ENCODE results near the gene EEFSEC. TPM values are rescaled to one million over a fixed set of nuclear protein-coding genes. Genes with fewer than 3 reads are reported as not detected.

Gene EEFSEC
- total RNA-seq, 4 donors from 2014 or later: 25.1 to 43.5 (median 29.5) TPM

- peaks cover 0 to 3% (median 0%) of the 10 kb centered on the region in 3 donors for H3K36me3 ChIP-seq
- H3K9me3 ChIP-seq: no peaks in the 10 kb centered on the region
- no peak overlapping the region for H3K27ac ChIP-seq
- no peaks in the 10 kb centered on the region for H3K27me3 ChIP-seq
- TF ChIP-seq POLR2A (IDR thresholded peaks at IDR 0.05) (no peak), EP300 (IDR thresholded peaks at IDR 0.05) (no peak), CTCF (IDR thresholded peaks at IDR 0.05) (no peak)
- DNase-seq (ENCODE audit: low spot score in 2 of 2): no peak
- no peak overlapping the region for H3K4me3 ChIP-seq
- H3K4me1 ChIP-seq: no peaks in the 10 kb centered on the region
- WGBS, 2 donors: 69 to 71% methylated on average over 6 of the region's 6 CpGs
Measured at GRCh38 chr3:128327606-128328031, 174.3 kb downstream of the EEFSEC start.

- Histone ChIP-seq H3K4me3 (no peak overlapping the region), H3K27me3 (no peaks in the 10 kb centered on the region), H3K4me1 (no peaks in the 10 kb centered on the region), H3K9me3 (no peaks in the 10 kb centered on the region), H3K27ac (no peak overlapping the region), H3K36me3 (peaks cover 0 to 7% (median 0%) of the 10 kb centered on the region in 3 donors)
- DNase-seq (ENCODE audit: low spot score in 2 of 2): no peak
- TF ChIP-seq CTCF (IDR thresholded peaks at IDR 0.05) (no peak), EP300 (IDR thresholded peaks at IDR 0.05) (no peak), POLR2A (IDR thresholded peaks at IDR 0.05) (no peak)
- 90 to 92% methylated on average over 11 to 12 of the region's 12 CpGs for WGBS, 2 donors
Measured at GRCh38 chr3:128328546-128329458, 175.5 kb downstream of the EEFSEC start.

- no peak for DNase-seq (ENCODE audit: low spot score in 2 of 2)
- Histone ChIP-seq H3K9me3 (no peaks in the 10 kb centered on the region), H3K4me1 (no peaks in the 10 kb centered on the region), H3K27me3 (no peaks in the 10 kb centered on the region), H3K36me3 (peaks cover 0 to 12% (median 0%) of the 10 kb centered on the region in 3 donors), H3K4me3 (no peak overlapping the region), H3K27ac (no peak overlapping the region)
- 94 to 96% methylated on average over 5 to 6 of the region's 6 CpGs for WGBS, 2 donors
- no peak for TF ChIP-seq CTCF (IDR thresholded peaks at IDR 0.05)
Measured at GRCh38 chr3:128329491-128330213, 176.4 kb downstream of the EEFSEC start.

GRCh38 chr3:128330214-128330842 lies 177.0 kb downstream of the EEFSEC start:
- no peaks in the 10 kb centered on the region for H3K27me3 ChIP-seq
- 81 to 85% methylated on average over 13 of the region's 13 CpGs for WGBS, 2 donors
- no peak overlapping the region for H3K4me3 ChIP-seq
- H3K9me3 ChIP-seq: no peaks in the 10 kb centered on the region
- H3K27ac ChIP-seq: no peak overlapping the region
- no peaks in the 10 kb centered on the region for H3K4me1 ChIP-seq
- H3K36me3 ChIP-seq: peaks cover 0 to 12% (median 0%) of the 10 kb centered on the region in 3 donors
- TF ChIP-seq CTCF (IDR thresholded peaks at IDR 0.05) (no peak), EP300 (IDR thresholded peaks at IDR 0.05) (no peak), POLR2A (IDR thresholded peaks at IDR 0.05) (no peak)
- DNase-seq (ENCODE audit: low spot score in 2 of 2): no peak
